Smooth muscle cell of the brain vasculature (primary cell): ENCODE measurements around the gene RSPO1.

Experiments
- DNase-seq: peaks from one replicate; pipeline ENCODE4 v3.0.0-alpha.2; 2012; ENCODE audit warnings: low read depth, low spot score

Gene RSPO1

GRCh38 chr1:37657620-37658412 lies 23.1 kb upstream of the RSPO1 start:
- DNase-seq = no peak

DNA sequence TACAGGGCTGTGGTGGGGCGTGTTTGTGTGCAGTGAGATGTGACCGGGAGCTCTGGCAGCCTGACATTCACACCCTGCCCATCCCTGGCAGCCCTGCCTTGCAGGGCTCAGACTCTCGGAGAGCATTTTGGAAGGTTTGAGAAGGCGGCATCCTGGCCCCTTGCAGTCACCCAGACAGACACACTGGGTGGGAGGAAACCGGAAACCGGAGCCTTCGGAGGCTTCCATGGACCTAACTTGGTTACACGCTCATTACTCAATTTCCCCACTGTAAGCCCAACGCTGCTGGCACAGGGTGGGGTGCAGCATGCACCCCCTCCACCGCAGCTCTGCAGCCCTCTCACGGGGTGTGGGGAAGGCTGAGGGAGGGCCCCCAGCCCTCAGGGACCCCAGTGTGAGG lies 22.2 kb upstream of the RSPO1 start:
- DNase-seq = no peak

- no peak for DNase-seq
Measured at GRCh38 chr1:37656026-37656425, 21.3 kb upstream of the RSPO1 start.

DNA sequence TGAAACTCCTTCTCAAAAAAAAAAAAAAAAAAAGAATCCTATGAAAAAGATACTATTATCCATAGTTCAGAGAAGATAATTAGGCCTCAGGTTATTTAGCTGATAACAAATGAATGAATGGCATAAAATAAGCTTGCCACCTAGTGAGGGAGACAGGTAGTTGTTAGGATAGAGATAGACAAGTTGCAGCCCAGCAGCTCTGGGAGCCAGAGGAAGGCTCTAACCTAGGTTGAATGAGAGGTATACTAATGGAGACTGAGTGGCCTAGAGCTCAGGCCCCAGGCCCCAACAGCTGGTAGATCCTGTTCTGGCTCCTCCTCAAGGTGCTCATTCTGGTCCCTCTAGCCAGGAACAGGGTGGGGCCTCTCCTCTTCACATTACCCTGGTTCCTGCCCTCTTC lies 20.6 kb upstream of the RSPO1 start:
- DNase-seq = no peak

- no peak for DNase-seq
Measured at GRCh38 chr1:37653906-37654305, 19.2 kb upstream of the RSPO1 start.

DNA sequence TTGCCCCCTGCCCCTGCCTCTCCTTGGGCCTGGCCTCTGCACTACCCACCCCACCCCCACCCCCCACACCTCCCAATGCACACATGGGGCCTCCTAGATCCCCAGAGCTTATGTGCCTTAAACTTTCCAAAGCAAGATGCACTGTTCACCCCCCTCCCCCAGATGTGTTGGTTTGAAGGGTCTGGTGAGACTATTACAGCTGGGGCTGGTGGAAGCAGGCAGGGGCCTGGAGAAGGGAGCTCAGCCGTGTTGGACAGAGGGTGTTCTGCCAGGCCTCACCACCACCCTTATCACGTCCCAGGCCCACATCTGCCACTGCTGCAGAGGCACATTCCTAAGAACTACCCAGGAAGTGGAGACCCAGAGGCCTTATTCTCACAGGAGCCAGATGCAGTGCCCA lies 18.3 kb upstream of the RSPO1 start:
- no peak for DNase-seq

DNA sequence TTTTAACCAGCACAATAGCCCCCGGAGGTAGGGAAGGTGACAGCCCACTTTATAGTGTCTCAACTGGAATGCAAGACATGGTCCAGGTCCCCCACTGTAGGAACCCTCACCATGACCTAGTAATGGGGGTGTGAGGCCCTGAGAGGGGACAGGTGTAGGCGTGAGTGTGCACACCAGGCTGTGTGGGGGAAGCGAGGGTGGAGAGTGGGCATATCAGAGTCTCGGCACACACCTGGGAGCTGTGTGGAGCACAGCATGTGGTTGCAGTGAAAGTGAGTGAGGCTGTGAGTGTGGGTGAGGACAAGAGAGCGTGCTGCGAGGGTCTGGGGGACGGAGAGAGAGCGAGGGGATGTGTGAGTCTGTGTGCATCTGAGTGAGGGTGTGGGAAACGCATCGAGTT lies 17.1 kb upstream of the RSPO1 start:
- DNase-seq = no peak

- no peak for DNase-seq
Measured at GRCh38 chr1:37650721-37651120, 16.0 kb upstream of the RSPO1 start.

GRCh38 chr1:37650173-37650572 lies 15.5 kb upstream of the RSPO1 start:
- no peak for DNase-seq

GRCh38 chr1:37647281-37647680 lies 12.6 kb upstream of the RSPO1 start:
- no peak for DNase-seq

GRCh38 chr1:37641059-37641458 lies 6.4 kb upstream of the RSPO1 start:
- no peak for DNase-seq

DNA sequence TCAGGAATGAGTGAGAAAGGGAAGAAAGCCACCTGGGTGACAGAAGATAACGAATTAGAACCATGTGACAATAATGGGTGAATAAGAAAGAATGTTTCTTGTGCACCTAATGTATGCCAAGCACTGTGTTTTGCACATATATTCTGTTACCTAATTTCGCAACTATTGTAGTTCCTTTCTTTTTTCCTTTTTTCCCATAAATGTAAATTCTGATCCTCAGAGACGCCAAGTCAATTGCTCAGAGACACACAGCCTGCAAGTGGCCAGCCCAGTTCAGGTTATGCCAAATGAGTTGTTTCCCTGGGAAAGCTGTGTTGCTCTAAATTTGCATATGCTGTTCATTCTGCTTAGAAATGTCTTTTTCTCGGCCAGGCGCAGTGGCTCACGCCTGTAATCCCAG lies 1.7 kb upstream of the RSPO1 start:
- DNase-seq = no peak

- DNase-seq = no peak
Measured at GRCh38 chr1:37634992-37635902, 555 bp upstream of the RSPO1 start.

GRCh38 chr1:37633938-37634243 lies 801 bp downstream of the RSPO1 start:
- DNase-seq = no peak

DNA sequence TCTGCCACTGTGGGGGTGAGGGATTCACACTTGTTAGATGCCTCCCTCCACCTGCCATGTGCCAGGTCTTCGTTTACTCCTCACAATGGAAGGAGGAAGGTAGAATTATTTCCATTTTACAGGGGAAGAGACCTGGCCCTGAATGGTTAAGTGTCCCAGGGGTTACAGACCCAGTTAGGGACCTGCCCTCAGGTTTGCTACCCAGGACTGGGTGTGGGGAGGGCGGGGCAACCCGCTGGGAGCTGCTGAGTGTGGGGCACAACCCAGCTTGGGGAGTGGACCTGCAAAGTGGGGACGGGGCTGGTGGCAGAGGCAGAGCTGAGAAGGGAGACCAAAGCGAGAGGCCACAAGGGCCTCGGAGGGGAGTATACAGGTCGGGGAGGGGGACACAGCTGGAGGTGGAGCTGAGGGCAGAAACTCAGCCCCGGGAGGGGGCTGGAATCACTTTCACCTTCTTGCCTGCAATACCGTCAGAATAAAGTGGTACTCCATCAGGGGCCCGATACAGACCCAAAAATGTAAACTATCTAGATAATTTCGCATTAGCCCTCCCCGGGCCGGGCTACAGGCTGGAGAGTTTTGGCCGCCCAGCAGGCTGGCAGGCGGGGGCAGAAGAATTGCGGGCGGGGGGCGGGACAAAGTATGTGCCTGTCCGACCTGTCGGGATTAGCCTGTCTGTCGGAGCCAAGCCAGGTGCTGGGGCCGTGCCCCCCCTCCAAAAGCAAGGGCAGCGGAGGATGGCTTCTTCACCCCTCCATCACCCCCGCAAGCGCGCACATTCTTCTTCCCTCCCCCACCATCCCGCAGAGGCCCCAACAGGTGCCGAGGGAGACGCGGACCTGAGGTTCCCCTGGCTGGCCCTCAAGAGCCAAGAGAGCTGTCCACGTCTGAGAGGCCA lies 1.4 kb downstream of the RSPO1 start:
- DNase-seq = no peak

DNA sequence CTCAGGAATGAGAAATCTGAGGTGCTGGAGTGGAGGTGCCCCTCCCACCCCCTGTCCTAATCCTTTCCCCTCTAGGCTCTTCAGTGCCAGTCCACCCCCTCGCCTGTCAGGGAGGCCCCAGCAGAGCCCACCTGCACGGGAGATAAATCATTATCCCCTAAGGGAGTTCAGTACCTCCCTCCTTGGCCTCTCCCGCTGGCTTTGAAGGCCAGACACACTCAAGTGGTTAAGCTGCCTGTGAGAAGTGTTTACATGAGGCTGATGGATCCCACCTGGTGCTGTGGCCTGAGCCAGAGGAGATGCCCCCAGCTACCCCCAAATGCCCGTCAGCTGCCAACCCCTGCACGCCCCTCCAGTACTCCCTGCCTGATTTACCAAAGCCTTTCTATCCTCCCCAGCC lies 3.7 kb downstream of the RSPO1 start:
- DNase-seq = no peak

DNA sequence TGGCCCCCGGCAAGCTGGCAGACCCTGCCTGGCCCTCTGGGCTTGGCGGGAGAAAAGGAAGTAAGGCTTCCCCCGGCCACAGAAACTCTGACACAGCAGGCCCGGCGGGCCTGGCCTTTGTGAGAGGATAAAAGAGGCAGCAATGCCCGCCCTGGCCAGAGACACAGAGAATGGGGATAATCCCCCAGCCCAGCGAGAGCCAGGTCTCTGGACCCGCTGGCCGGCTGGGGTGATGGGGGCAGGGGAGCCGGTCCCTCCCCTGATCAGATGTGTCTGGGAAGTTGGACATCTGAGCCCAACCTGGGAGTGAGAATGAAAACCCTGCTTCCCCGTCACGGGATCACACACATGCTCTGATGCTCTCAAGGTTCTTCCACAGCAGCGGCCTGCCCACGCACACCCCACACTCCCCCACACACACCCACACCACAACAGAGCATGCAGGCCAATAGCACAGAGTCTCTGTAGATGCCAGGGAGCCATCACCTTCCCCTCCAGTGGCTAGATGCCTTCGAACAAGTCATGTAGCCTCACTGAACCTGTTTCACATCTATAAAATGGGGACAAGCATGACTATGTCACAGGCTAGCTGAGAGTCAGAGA lies 4.2 kb downstream of the RSPO1 start:
- no peak for DNase-seq

- no peak for DNase-seq
Measured at GRCh38 chr1:37629726-37630425, 4.8 kb downstream of the RSPO1 start.

GRCh38 chr1:37629008-37629407 lies 5.7 kb downstream of the RSPO1 start:
- DNase-seq = no peak

GRCh38 chr1:37628026-37628556 lies 6.6 kb downstream of the RSPO1 start:
- DNase-seq = no peak

GRCh38 chr1:37622131-37622530 lies 12.6 kb downstream of the RSPO1 start:
- DNase-seq = no peak
